HG02852 (cell line): ENCODE results near the gene PPP2R5C.
"Not testable (repeated sequence)": the region's sequence is repeated elsewhere in the genome, so short reads cannot be mapped to it uniquely, and the experiment has no call there.

Experiments
- ATAC-seq: cut with Tn5 transposase; IDR thresholded peaks from one replicate; pipeline ENCODE4 v1.9.1; 2021; ENCODE audit warnings: mild to moderate bottlenecking, moderate library complexity; ENCODE audit not compliant: unreplicated experiment

PPP2R5C gene

DNA sequence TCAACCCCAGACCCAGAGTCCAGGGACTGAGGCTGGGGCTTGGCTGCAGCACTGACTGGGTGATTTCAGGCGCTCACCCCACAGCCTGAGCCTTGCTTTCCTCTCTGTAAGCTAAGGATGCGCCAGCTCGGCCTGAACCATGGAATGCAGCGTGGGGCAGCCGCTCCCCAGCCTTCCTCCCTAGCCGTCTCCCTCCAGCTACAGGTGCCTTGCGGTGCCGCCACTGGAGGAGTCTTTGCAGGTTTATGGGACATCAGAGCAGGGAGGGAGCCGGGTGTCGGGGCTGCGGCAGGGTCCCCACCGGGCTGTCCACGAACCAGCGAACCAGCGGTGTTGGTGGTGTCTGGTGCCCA, 19.4 kb downstream of the PPP2R5C start:
- no peak for ATAC-seq

DNA sequence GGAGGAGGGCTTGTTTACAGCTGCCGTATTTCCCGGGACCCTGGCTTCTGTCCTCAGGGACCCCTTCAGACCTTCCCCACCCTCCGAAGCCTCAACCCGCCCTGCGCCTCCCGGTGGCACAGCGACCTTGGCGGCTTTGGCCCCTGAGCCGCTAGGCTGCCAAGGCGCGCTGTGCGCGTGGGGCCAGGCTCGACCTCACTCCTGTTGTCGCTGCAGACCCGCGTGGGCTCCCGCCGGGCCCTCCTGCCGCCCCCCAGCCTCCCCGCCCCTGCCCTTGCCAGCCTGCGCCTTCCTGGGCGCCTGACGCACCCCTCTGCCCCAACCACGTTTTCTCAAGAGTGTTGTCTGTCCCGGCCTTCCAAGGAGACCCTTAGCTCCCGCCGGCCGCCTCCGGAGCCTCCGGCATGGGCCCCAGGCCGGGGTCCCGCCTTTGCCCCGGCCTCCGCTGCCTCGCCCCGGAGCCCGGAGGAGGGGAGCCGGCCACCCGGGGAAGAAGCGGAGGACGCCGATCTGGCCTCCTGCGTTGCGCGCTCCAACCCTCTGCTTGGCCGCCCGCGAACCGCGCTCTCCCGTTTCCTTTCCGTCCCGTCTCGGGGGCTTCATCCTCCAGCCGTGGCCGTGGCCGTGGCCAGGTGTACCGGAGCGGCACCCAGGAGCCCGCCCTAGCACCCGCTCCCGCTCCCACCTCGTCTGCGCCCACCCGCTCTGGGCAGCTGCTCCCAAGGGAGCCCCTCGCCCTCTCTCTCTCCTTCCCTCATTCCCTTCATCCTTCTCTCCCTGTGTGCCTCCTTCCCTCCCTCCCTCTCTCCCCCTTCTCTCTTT, 19.9 kb downstream of the PPP2R5C start:
- no peak for ATAC-seq

DNA sequence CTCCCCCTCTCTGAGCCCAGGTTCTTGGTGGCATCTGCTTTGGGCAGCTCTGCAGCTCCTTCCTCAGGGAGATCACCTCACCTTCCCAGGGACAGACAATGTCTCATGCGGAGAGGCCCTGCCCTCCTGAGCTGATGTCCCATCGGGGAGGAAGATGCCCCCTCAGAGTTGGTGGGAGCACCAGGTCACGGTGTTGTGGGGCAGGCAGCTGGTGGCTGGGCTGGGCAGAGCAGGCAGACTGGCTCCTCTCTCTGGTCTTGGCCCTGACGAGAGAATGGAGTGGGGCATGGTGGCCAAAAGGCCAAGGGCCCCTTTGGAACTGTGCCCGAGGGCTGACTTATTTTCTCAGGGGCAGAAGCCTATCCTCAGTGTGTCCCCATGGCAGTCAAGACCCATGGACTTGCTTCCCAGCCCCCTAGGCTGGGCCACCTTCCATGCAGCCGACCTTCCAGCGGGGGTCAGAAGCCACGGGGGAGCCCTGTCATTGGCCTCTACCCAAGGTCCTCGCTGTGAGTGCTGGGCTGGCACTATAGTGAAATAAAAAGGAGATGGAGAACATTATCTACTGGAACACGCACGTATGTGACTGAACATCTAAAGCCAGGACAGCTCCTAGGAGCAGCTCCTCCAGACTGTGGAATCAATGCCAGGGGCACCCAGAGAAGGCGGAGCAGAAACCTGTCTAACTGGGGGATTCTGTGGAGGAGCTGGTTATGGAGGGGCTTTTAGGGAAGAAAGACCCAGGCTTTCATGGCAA, 21.9 kb downstream of the PPP2R5C start:
- ATAC-seq: no peak

DNA sequence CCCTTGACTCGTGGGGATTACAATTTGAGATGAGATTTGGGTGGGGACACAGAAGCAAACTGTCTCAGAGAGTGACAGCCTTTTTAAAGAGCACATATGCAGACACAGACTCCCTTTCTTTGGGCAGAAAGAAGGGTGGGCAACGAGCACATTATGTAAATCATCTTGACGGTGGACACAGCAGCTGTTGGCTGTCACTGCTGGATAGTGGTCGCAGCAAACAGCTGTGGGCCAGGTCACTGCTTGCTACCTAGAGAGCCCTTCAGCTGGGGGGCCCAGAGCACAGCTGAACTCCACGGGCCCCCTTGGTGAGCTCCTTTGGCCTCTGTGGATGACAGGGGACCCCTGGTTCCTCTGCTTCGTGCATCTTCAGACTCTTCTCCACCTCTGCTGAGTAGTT, 23.1 kb downstream of the PPP2R5C start:
- no peak for ATAC-seq

DNA sequence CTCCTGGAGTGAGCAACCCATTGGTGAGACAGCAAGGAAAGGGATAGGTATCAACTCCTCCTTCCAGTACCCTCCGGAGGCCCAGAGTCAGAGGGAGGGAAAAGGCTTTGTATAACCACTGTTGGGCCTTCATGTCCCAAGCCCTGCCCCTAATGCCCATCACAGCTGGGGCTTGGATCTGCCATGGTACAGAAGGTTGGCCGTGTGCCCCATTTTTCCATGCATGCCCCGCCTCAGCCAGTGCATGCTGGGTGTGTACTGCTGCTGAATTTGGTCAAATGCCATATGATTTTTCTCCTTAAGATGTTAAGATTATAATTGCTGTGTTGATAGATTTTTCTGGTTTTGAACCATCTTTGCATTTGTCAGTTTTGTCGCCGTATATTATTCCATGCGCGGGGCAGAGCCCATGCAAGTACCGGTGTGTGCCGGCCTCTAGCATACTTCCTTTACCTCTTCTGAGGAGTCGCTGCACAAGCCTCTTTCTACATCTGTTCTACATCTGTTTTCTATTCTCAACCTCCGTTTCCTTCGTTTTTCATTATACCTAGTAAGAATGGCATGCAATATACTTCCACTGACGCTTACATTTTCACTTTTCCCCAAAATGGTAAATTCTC, 26.6 kb downstream of the PPP2R5C start:
- no peak for ATAC-seq

DNA sequence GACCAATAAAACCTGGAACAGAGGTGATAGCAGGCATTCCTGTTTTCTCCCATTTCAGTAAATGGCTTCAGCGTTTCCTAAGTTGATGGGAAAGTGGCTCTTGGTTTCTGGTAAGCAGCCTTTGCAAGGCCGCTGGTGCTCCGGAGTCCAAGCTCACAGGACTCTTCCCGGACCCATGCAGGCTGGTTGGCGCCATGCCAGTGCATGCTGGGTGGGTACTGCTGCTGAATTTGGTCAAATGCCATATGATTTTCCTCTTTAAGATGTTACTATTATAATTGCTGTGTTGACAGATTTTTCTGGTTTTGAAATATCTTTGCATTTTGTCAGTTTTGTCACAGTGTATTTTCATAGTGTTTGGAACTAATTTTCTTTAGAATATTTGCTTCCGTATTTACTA, 27.7 kb downstream of the PPP2R5C start:
- no peak for ATAC-seq

DNA sequence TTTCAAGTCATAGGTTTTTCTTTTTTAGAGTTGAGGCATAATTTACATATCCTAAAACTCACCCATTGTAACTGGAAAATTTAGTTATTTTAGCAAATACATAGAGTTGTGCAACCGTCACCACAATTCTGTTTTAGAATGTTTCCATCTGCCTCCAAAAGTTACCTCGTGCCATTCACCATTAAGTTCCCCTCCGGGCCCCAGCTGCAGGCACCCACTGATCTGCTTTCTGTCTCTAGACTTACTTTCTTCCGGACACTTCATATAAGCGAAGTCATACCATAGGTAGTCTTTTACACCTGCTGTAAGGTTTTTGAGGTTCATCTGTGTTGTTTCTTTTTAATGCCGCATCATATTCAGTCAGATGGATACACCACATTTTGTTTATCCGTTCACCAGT, 28.7 kb downstream of the PPP2R5C start:
- ATAC-seq: no peak

DNA sequence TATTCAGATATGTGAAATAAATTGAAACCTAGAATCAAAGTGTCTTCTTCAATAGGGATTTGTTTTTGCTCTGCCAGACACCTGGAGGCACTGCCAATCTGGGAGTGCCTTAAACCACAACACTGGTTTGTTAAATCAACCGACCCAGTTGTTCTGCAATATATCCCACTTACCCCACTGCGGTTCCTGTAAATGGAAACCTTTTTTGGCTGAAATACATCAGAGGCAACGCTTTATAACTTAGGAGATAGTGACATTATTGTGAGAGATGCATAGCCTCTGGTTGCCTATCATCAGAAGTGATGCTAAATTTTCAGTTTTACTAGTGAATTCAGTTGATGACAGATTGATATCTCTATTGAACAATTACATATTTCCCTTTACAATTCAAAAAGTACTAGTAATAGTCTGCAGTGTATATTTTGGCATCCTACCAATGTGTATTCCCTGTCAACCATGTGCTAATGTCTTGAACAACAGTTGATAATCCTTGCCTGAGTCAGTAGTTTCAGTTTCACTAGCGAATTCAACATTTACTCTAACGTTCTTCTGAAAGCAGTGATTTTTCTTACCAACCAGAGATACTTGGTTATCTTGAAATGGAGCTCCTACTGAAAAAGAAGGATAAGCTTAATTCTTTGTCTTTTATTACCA, 30.5 kb downstream of the PPP2R5C start:
- ATAC-seq: no peak

DNA sequence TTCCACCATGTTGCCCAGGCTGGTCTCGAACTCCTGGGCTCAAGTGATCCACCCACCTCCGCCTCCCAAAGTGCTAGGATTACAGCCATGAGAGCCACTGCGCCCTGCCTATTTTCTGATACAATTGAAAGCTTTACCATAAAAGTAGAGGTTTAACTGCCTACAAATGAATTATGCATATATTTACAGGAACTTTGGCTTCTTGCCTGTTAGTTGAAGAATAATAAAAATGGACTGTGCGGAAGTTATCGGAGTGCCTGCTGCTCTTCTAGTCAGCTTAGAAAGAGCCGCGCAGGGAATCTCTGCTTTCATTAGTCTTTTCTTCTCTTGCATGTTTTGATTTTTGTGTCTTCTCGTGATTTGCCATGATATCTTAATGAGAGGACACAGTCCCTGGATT, 34.5 kb downstream of the PPP2R5C start:
- no peak for ATAC-seq

DNA sequence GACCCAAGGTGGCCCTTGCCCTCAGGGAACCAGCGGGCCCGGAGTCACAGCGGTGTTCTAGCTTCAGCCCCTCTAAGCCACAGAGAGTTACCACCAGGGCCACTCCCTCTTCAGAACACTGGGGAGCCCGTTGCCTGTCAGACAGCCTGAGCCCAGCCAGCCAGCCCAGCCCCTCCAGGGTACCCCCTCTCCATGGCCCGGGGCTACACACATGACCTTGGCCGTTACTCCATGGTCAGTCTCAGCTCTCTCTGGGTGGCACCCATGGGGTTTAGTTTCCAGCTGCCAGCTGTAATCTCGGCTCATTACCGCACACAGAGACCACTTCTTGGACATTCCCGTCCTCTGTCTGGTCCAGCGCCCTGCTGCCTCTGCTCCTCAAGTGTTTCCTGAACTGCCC, 35.0 kb downstream of the PPP2R5C start:
- ATAC-seq: no peak

DNA sequence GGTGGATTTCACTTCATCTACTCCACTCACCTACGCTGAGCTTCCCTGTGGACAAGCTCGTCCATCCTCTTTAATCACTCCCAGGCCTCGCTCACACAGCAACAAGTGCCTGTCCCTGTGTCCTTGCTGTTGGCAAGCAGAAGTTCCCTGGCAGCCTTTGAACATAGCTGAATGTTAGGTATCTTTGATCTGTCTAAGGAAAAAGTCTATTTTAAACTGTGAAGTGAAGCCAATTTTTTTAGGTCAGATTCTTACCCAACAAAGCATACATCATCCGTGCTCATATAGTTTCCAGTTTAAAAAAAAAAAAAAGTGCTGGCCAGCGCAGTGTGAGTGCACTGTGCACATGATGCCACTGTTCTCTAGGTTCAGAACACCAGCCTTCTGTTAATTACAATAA, 36.3 kb downstream of the PPP2R5C start:
- no peak for ATAC-seq

DNA sequence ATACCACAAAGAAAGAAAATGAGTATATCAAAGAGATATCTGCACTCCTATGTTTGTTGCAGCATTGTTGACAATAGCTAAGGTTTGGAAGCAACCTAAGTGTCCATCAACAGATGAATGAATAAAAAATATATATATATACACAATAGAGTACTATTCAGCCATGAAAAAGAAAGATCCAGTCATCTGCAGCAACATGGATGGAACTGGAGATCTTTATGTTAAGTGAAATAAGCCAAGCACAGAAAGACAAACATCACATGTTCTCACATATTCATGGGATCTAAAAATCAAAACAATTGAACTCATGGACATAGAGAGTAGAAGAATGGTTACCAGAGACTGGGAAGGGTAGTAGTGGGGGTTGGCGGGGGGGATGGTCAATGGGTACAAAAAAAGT, 42.9 kb downstream of the PPP2R5C start:
- not testable (repeated sequence) for ATAC-seq

DNA sequence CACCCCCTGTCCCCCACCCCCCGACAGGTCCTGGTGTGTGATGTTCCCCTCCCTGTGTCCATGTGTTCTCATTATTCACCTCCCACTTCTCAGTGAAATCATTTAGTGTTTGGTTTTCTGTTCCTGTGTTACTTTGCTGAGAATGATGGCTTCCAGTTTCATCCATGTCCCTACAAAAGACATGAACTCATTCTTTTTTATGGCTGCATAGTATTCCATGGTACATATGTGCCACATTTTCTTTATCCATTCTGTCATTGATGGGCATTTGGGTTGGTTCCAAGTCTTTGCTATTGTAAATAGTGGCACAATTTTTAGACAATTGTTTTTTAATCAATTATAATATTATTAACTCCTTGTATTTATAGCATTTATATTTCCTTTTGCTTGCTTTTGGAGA, 44.7 kb downstream of the PPP2R5C start:
- not testable (repeated sequence) for ATAC-seq

DNA sequence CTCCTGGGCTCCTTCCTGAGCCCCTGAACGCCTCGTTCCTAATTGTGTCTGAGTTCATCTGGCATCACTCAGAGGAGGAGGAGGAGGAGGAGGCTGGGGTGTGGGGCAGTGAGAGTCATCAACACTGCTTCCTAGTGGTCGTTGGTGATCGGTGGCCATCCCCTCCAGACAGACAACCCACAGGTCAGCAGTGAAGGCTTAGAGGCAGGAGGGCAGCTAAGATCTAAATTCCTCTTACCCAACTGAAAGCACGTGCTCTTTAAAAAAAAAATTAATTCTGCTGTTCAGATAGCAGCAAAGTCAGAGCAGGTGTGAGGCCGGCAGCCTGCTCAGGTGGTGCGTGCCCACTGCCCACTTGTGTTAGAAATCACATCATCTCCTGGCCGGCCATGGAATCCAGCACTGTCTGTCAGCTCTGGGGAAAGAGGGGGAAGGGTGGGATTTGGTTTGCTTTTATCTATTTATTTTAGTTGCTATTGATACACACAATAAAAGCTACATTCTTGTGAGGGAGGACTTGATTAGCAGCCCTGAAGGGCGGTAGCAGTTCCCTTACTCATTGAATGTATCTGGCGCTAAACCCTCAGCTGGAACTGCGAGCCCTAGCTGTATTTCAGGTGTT, 46.6 kb downstream of the PPP2R5C start:
- ATAC-seq: no peak

DNA sequence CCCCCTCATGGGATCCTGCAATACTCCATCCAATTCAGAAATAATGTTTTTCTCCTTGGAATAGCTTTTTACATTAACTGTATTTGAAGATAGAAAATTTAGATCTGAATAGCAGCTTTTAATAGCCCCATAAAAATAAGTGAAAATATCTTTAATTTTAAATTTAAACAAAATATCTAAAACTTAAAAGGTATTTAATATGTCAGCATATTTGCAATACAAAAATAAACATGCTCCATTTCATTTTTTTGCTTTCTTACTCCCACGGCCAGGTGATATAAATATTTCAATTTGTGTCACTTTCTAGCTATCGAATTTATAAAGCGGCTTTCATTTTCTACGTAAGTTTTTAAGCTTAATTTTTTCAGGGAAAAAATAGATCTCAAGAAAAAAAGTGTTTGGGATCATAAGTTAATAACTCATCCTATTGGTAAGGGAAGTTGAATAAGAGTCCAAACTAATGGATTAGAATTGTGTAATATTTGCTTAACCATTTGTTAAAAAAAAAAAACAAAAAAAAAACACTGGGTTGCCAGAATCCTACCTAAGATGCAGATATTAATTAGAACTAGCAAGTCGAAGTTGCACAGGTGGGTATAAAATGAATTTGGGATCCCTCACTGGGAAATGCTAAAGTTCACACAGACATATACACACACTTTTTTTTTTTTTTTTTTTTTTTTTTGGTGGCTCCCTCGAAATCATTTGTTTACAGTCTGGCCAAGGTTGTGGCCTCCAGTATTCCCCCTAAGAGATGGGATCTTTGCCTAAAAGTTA, 47.6 kb downstream of the PPP2R5C start:
- no peak for ATAC-seq

DNA sequence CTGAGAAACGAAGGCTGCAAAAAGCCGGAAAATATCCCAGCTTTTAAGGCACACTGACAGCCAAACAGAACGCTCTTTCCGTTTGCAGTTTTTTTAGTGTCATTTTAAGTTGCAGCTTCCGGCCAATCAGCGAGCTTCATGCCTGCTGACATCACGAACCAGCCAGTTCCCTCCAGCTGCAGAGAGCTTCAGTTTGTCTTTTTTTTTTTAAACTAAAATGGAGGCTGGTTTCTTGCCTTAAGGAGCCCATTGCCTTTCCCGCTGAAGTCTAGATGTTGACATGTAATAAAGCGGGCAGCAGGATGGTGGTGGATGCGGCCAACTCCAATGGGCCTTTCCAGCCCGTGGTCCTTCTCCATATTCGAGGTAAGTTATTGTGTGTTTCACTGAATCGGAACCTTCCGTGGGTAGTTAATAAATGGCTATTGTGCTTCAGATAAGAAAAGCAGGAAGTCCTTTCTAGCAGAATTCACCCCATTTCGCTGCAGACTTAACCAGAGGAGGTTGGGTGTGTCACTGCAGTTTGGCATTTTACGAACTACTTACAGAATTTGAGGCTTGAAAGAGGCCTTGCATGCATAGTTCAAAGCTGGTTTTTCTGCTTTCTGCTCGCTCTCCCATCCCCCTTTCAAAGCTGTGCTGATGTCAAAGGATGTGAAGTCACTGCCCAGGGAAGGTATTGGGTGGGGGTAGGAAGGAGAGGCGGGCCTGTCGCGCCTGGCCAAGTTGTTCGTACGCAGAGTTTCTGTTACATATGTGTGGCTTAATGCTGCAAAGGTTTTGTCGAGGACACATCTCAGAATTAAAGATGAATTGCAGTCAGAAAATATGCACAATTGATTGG, 48.4 kb downstream of the PPP2R5C start:
- ATAC-seq: peak; percentile 83

DNA sequence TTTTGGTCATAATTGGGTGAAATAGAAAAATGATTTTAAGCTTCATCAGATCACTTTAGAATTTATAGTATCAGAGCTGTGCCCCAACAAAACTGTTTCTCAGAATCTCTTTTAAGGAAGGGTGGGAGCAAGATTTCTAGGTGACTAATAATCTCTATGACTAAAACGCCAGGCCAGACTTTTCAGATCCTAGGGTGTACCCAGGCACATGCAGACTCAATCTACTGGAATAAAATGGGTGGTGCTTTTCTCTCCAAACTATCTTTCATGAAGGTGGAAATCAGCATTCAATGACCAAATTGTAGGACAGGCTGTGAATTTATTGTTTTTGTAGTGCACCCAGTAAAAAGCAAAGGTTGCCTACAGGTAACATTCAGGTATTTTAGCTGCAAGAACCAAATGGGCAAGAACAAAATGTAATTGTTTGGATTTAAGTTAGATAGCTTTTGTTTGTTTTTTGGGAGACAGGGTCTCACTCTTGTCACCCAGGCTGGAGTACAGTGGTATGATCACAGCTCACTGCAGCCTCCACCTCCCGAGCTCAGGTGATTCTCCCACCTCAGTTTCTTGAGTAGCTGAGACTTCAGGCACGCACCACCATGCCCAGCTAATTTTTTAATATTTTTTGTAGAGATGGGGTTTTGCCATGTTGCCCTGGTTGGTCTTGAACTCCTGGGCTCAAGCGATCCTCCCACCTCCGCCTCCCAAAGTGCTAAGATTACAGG, 49.5 kb downstream of the PPP2R5C start:
- ATAC-seq: no peak

DNA sequence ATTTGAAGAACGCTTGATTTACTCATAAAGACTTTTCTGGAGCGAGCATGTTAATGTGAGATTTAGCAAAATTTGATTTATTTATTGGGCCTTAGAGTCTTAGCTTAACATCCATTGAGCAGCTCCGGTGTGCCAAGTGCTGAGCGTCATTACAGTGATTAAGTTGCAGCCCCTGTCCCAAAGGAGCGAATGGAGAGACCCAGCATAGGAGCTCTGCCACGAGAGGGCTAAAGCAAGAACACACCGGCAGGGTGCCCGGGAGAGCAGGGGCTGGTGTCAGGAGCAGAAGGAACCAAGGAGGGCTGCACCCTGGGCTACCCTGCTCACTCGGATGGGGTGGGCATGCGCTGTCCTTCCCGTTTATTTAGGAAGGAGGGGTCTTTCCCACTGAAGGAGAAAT, 50.6 kb downstream of the PPP2R5C start:
- ATAC-seq: no peak
